Caco-2 (cell line): ENCODE data around the gene MOB1B. TPM values are rescaled to one million over a fixed set of nuclear protein-coding genes. Genes with fewer than 3 reads are reported as not detected.
A peak's percentile ranks its signal among the peaks of the same experiment; 100 is the strongest.
"Not testable (repeated sequence)": the region's sequence is repeated elsewhere in the genome, so short reads cannot be mapped to it uniquely, and the experiment has no call there.

ENCODE experiments used
- BruUV-seq: library from RNA; stranded (reverse); fragments of 400-500 nt; replicated peaks from 2 replicates; lab custom pipeline; 2021; lab: Mats Ljungman, UMichigan
- CTCF ChIA-PET: fragments of 300-600 bp; sonication (Branson Sonifier 250); formaldehyde crosslinking; loops from one replicate; lab custom pipeline; 2022; ENCODE audit warnings: antibody characterized with exemption; lab: Charles Lee
- POLR2A ChIA-PET: fragments of 300-600 bp; sonication (Branson Sonifier 250); formaldehyde crosslinking; loops from one replicate; lab custom pipeline; 2022; ENCODE audit warnings: antibody characterized with exemption; lab: Charles Lee
- DNase-seq, 2 experiments: peaks; one replicate each; pipeline versions ENCODE4 v3.0.0 to v3.0.0-alpha.2; 2020 to 2022
- H3K27me3 ChIP-seq: replicated peaks from 2 replicates; pipeline ENCODE4 v1.6.0; 2011; ENCODE audit warnings: low read length; ENCODE audit not compliant: control insufficient read depth, insufficient read depth
- H3K36me3 ChIP-seq: 2 replicates; pipeline ENCODE4 v1.5.1; 2011; ENCODE audit warnings: low read length; ENCODE audit not compliant: control insufficient read depth, insufficient read depth
- H3K4me1 ChIP-seq: fragments of 250-450 bp; sonication (Bioruptor Pico); 2 replicates; pipeline ENCODE4 v1.5.1; 2020; ENCODE audit warnings: mild to moderate bottlenecking
- H3K4me3 ChIP-seq: 2 replicates; pipeline ENCODE4 v1.5.1; 2011; ENCODE audit warnings: low read depth, mild to moderate bottlenecking, control low read depth, low read length
- H3K9me3 ChIP-seq: fragments of 250-450 bp; sonication (Bioruptor Pico); 2 replicates; pipeline ENCODE4 v1.5.1; 2020; ENCODE audit warnings: mild to moderate bottlenecking, moderate library complexity
- H3K27ac Mint-ChIP-seq: one replicate; pipeline ENCODE4 v1.8.0; 2022; ENCODE audit warnings: mixed read lengths; ENCODE audit not compliant: unreplicated experiment
- H3K27me3 Mint-ChIP-seq: one replicate; pipeline ENCODE4 v1.8.0; 2022; ENCODE audit warnings: mixed read lengths; ENCODE audit not compliant: insufficient read depth, unreplicated experiment
- H3K36me3 Mint-ChIP-seq: one replicate; pipeline ENCODE4 v1.8.0; 2022; ENCODE audit warnings: mild to moderate bottlenecking, mixed read lengths; ENCODE audit not compliant: insufficient read depth, unreplicated experiment
- H3K4me1 Mint-ChIP-seq: one replicate; pipeline ENCODE4 v1.8.0; 2022; ENCODE audit warnings: low read depth, mixed read lengths; ENCODE audit not compliant: unreplicated experiment
- H3K4me3 Mint-ChIP-seq: one replicate; pipeline ENCODE4 v1.8.0; 2022; ENCODE audit warnings: mild to moderate bottlenecking, moderate library complexity, mixed read lengths; ENCODE audit not compliant: unreplicated experiment
- H3K9me3 Mint-ChIP-seq: one replicate; pipeline ENCODE4 v1.8.0; 2022; ENCODE audit warnings: mixed read lengths; ENCODE audit not compliant: unreplicated experiment
- CTCF ChIP-seq, 2 experiments: fragments of 200-600 bp in 1 of 2; IDR thresholded peaks; 1 replicate in 1 of 2; 2 replicates in 1 of 2; pipeline versions ENCODE4 v1.5.1 to v1.8.0; 2011 to 2022; ENCODE audit warnings: antibody characterized with exemption in 1 of 2, control low read depth in 1 of 2, inconsistent platforms in 1 of 2, low read depth in 1 of 2, low read length in 1 of 2, mild to moderate bottlenecking in 1 of 2, moderate library complexity in 1 of 2; ENCODE audit not compliant: insufficient read depth in 1 of 2, severe bottlenecking in 1 of 2, unreplicated experiment in 1 of 2
- intact Hi-C: fragments of 100-400 bp; cut with micrococcal nuclease; formaldehyde crosslinking; loops from one replicate; pipeline ENCODE4 v1.10.0; 2022; ENCODE audit not compliant: unreplicated experiment
- total RNA-seq: library from RNA; stranded (reverse); gene quantifications from 2 replicates; pipeline ENCODE4 v1.2.3, GENCODE V29; 2022

The MOB1B gene
- total RNA-seq, 1 experiment from 2014 or later: 23.6 TPM

GRCh38 chr4:70997036-70997435, 94.9 kb downstream of the MOB1B start:
- no peak overlapping the region for H3K4me3 Mint-ChIP-seq
- POLR2A ChIA-PET: no interaction called here
- Histone ChIP-seq H3K27me3 (no peaks in the 10 kb centered on the region), H3K9me3 (no peaks in the 10 kb centered on the region), H3K4me1 (peaks cover 8% of the 10 kb centered on the region), H3K4me3 (no peak overlapping the region), H3K36me3 (no peaks in the 10 kb centered on the region; the same call in 1 of the 2 replicates)
- TF ChIP-seq CTCF (IDR thresholded peaks at IDR 0.05; ENCODE audit: insufficient read depth in 1 of 2, low read depth in 1 of 2, low read length in 1 of 2, severe bottlenecking in 1 of 2, unreplicated experiment in 1 of 2): no peak
- intact Hi-C loops: loop anchor here (10.0 kb wide), 1 partner anchor 392 kb away; no protein-coding TSS in a partner anchor
- peaks cover 11% of the 10 kb centered on the region for H3K4me1 Mint-ChIP-seq
- peaks cover 43% of the 10 kb centered on the region for H3K36me3 Mint-ChIP-seq
- CTCF ChIA-PET: interaction anchor here (1.8 kb wide), 1 partner anchor 13 kb away, joined by 8 read pairs; no protein-coding TSS in a partner anchor
- DNase-seq: no peak
- H3K27me3 Mint-ChIP-seq: no peaks in the 10 kb centered on the region
- peak overlapping the region; percentile 30 for H3K27ac Mint-ChIP-seq
- BruUV-seq: no TSS peak
- H3K9me3 Mint-ChIP-seq: no peaks in the 10 kb centered on the region

- H3K4me1 ChIP-seq: peaks cover 3% of the 10 kb centered on the region
- H3K36me3 ChIP-seq: no peaks in the 10 kb centered on the region; the same call in 1 of the 2 replicates
- BruUV-seq: no TSS peak
- Mint-ChIP-seq H3K9me3 (no peaks in the 10 kb centered on the region), H3K27ac (peak overlapping the region; percentile 30), H3K36me3 (peaks cover 45% of the 10 kb centered on the region), H3K27me3 (no peaks in the 10 kb centered on the region), H3K4me1 (peaks cover 9% of the 10 kb centered on the region), H3K4me3 (no peak overlapping the region)
- no peak overlapping the region for H3K4me3 ChIP-seq
- H3K9me3 ChIP-seq: no peaks in the 10 kb centered on the region
- CTCF ChIA-PET: interaction anchor here (0.8 kb wide), 1 partner anchor 12 kb away, joined by 7 read pairs; no protein-coding TSS in a partner anchor
- DNase-seq: no peak
- no peak for TF ChIP-seq CTCF (IDR thresholded peaks at IDR 0.05; ENCODE audit: insufficient read depth in 1 of 2, low read depth in 1 of 2, low read length in 1 of 2, severe bottlenecking in 1 of 2, unreplicated experiment in 1 of 2)
- POLR2A ChIA-PET: no interaction called here
- intact Hi-C loops: loop anchor here (10.0 kb wide), 1 partner anchor 393 kb away; no protein-coding TSS in a partner anchor
- no peaks in the 10 kb centered on the region for H3K27me3 ChIP-seq
Measured at GRCh38 chr4:70997546-70997945, 95.4 kb downstream of the MOB1B start.

- H3K4me1 ChIP-seq, H3K9me3 Mint-ChIP-seq, H3K27ac Mint-ChIP-seq, H3K9me3 ChIP-seq, H3K4me3 ChIP-seq, H3K36me3 ChIP-seq, DNase-seq, BruUV-seq, H3K27me3 Mint-ChIP-seq, H3K4me3 Mint-ChIP-seq, H3K27me3 ChIP-seq: not testable (repeated sequence)
- ChIA-PET CTCF (interaction anchor here (0.8 kb wide), 1 partner anchor 10 kb away, joined by 4 read pairs; no protein-coding TSS in a partner anchor), POLR2A (interaction anchor here (0.5 kb wide), 1 partner anchor 184 kb away, joined by 3 read pairs; no protein-coding TSS in a partner anchor)
- intact Hi-C loops: loop anchor here (10.0 kb wide), 1 partner anchor 395 kb away; no protein-coding TSS in a partner anchor
- Mint-ChIP-seq H3K4me1 (peaks cover 17% of the 10 kb centered on the region), H3K36me3 (peaks cover 36% of the 10 kb centered on the region)
Measured at GRCh38 chr4:70999639-71000038, 97.5 kb downstream of the MOB1B start.

GRCh38 chr4:71001363-71001762, 99.2 kb downstream of the MOB1B start:
- H3K4me3 Mint-ChIP-seq, H3K9me3 Mint-ChIP-seq, H3K4me1 ChIP-seq, H3K27ac Mint-ChIP-seq, H3K27me3 ChIP-seq, H3K9me3 ChIP-seq, DNase-seq, H3K27me3 Mint-ChIP-seq, POLR2A ChIA-PET, H3K36me3 ChIP-seq, intact Hi-C loops, H3K4me3 ChIP-seq, CTCF ChIA-PET, BruUV-seq: not testable (repeated sequence)
- H3K4me1 Mint-ChIP-seq: peaks cover 17% of the 10 kb centered on the region
- peaks cover 36% of the 10 kb centered on the region for H3K36me3 Mint-ChIP-seq
